ENCODE measurements around the gene IPO11.

- TF ChIP-seq, protein P1, sequence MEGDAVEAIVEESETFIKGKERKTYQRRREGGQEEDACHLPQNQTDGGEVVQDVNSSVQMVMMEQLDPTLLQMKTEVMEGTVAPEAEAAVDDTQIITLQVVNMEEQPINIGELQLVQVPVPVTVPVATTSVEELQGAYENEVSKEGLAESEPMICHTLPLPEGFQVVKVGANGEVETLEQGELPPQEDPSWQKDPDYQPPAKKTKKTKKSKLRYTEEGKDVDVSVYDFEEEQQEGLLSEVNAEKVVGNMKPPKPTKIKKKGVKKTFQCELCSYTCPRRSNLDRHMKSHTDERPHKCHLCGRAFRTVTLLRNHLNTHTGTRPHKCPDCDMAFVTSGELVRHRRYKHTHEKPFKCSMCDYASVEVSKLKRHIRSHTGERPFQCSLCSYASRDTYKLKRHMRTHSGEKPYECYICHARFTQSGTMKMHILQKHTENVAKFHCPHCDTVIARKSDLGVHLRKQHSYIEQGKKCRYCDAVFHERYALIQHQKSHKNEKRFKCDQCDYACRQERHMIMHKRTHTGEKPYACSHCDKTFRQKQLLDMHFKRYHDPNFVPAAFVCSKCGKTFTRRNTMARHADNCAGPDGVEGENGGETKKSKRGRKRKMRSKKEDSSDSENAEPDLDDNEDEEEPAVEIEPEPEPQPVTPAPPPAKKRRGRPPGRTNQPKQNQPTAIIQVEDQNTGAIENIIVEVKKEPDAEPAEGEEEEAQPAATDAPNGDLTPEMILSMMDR (IDR thresholded peaks at IDR 0.05 in 8 of 11, conservative IDR thresholded peaks at IDR 0.05 in 3 of 11) = no peak
- TF ChIP-seq POLR2A (IDR thresholded peaks at IDR 0.05) = no peak
Observed at GRCh38 chr5:62385131-62385530, 27.4 kb upstream of the IPO11 start.

Measured in spleen (tissue), 7 donors.